A673 (cell line): Measurements from ENCODE around the gene ZFYVE1. TPM values are rescaled to one million over a fixed set of nuclear protein-coding genes. Genes with fewer than 3 reads are reported as not detected.

Experiments used
- BruUV-seq: library from RNA; stranded (reverse); fragments of 400-500 nt; replicated peaks from 2 replicates; lab custom pipeline; 2021; lab: Mats Ljungman, UMichigan
- CTCF ChIA-PET: fragments of 300-600 bp; sonication (Branson Sonifier 250); formaldehyde crosslinking; loops from one replicate; lab custom pipeline; 2022; ENCODE audit warnings: antibody characterized with exemption; lab: Charles Lee
- POLR2A ChIA-PET: fragments of 300-600 bp; sonication (Branson Sonifier 250); formaldehyde crosslinking; loops from one replicate; lab custom pipeline; 2022; ENCODE audit warnings: antibody characterized with exemption; ENCODE audit not compliant: low non-redundant PET; lab: Charles Lee
- DNase-seq: peaks from one replicate; pipeline ENCODE4 v3.0.0-alpha.2; 2015; ENCODE audit warnings: low spot score
- H3K27ac ChIP-seq: fragments of 200-600 bp; sonication (generic); 2 replicates; pipeline ENCODE4 v1.5.1; 2016; ENCODE audit warnings: mixed run types, low read depth, mild to moderate bottlenecking, mixed read lengths, antibody characterized with exemption, low read length; ENCODE audit not compliant: poor library complexity, severe bottlenecking
- H3K27me3 ChIP-seq: fragments of 200-600 bp; sonication (generic); replicated peaks from 2 replicates; pipeline ENCODE4 v1.6.1; 2017; ENCODE audit warnings: mixed run types, low read depth, mild to moderate bottlenecking, mixed read lengths, antibody characterized with exemption, low read length; ENCODE audit not compliant: insufficient read depth, poor library complexity
- H3K36me3 ChIP-seq: fragments of 200-600 bp; sonication (generic); 2 replicates; pipeline ENCODE4 v1.6.1; 2016; ENCODE audit warnings: mixed run types, mild to moderate bottlenecking, mixed read lengths, antibody characterized with exemption, low read length; ENCODE audit not compliant: insufficient read depth, poor library complexity, severe bottlenecking
- H3K4me1 ChIP-seq: fragments of 200-600 bp; sonication (generic); 2 replicates; pipeline ENCODE4 v1.6.1; 2017; ENCODE audit warnings: mixed run types, mild to moderate bottlenecking, mixed read lengths, antibody characterized with exemption, low read length; ENCODE audit not compliant: insufficient read depth, poor library complexity, severe bottlenecking
- H3K4me3 ChIP-seq: fragments of 200-600 bp; sonication (generic); 2 replicates; pipeline ENCODE4 v1.5.1; 2016; ENCODE audit warnings: low read depth, mixed run types, mild to moderate bottlenecking, mixed read lengths, low read length; ENCODE audit not compliant: poor library complexity, severe bottlenecking
- H3K9me3 ChIP-seq: fragments of 200-600 bp; sonication (generic); 2 replicates; pipeline ENCODE4 v1.6.1; 2016; ENCODE audit warnings: mixed run types, low read depth, mild to moderate bottlenecking, mixed read lengths, antibody characterized with exemption, low read length; ENCODE audit not compliant: poor library complexity, severe bottlenecking
- CTCF ChIP-seq: fragments of 300-800, 200-600 bp; sonication (generic); conservative IDR thresholded peaks from 2 replicates; pipeline ENCODE4 v1.5.1; 2017; ENCODE audit warnings: low read depth, mild to moderate bottlenecking, antibody characterized with exemption, low read length, moderate library complexity, mixed read lengths
- EZH2 ChIP-seq: fragments of 200-600 bp; sonication (generic); IDR thresholded peaks from 2 replicates; pipeline ENCODE4 v1.6.1; 2017; ENCODE audit warnings: borderline replicate concordance, low read depth, mild to moderate bottlenecking, mixed read lengths, antibody characterized with exemption, low read length; ENCODE audit not compliant: poor library complexity, severe bottlenecking
- intact Hi-C: fragments of 100-400 bp; cut with micrococcal nuclease; formaldehyde crosslinking; loops from one replicate; pipeline ENCODE4 v1.10.0; 2022; ENCODE audit not compliant: unreplicated experiment
- total RNA-seq: library from RNA; stranded (reverse); gene quantifications from 2 replicates; pipeline ENCODE4 v1.2.3, GENCODE V29; 2021

The ZFYVE1 gene
- total RNA-seq, 1 experiment from 2014 or later, result 7.8 TPM

GRCh38 chr14:72998252-72998903 is 28.5 kb downstream of the ZFYVE1 start:
- intact Hi-C loops, result no loop called here
- H3K36me3 ChIP-seq, result peaks cover 3% of the 10 kb centered on the region
- ChIA-PET POLR2A (no interaction called here), CTCF (no interaction called here)
- H3K4me1 ChIP-seq, result no peaks in the 10 kb centered on the region
- TF ChIP-seq EZH2 (no peak), CTCF (no peak)
- no TSS peak for BruUV-seq
- no peaks in the 10 kb centered on the region for H3K27me3 ChIP-seq
- H3K27ac ChIP-seq, result no peak overlapping the region
- DNase-seq, result no peak
- no peaks in the 10 kb centered on the region for H3K9me3 ChIP-seq
- no peak overlapping the region for H3K4me3 ChIP-seq

GRCh38 chr14:72996916-72997315 is 30.0 kb downstream of the ZFYVE1 start:
- H3K27me3 ChIP-seq, result no peaks in the 10 kb centered on the region
- DNase-seq, result no peak
- no TSS peak for BruUV-seq
- H3K27ac ChIP-seq, result no peak overlapping the region
- H3K4me1 ChIP-seq, result no peaks in the 10 kb centered on the region
- intact Hi-C loops, result no loop called here
- TF ChIP-seq CTCF, result no peak
- TF ChIP-seq EZH2, result no peak
- peaks cover 3% of the 10 kb centered on the region for H3K36me3 ChIP-seq
- POLR2A ChIA-PET, result no interaction called here
- no peak overlapping the region for H3K4me3 ChIP-seq
- CTCF ChIA-PET, result no interaction called here
- no peaks in the 10 kb centered on the region for H3K9me3 ChIP-seq

- Histone ChIP-seq H3K9me3 (no peaks in the 10 kb centered on the region), H3K4me1 (no peaks in the 10 kb centered on the region), H3K27me3 (no peaks in the 10 kb centered on the region), H3K4me3 (no peak overlapping the region), H3K27ac (no peak overlapping the region), H3K36me3 (no peaks in the 10 kb centered on the region)
- POLR2A ChIA-PET, result no interaction called here
- BruUV-seq, result no TSS peak
- intact Hi-C loops, result no loop called here
- no peak for DNase-seq
- TF ChIP-seq EZH2, result no peak
- TF ChIP-seq CTCF, result no peak
- CTCF ChIA-PET, result interaction anchor here (0.6 kb wide), 1 partner anchor 11 kb away, joined by 3 read pairs; no protein-coding TSS in a partner anchor
These were observed 36.7 kb downstream of the ZFYVE1 start for GRCh38 chr14:72990171-72990570.
